Smooth muscle cell (in vitro differentiated cells): ENCODE data around the gene TTBK1. TPM values are rescaled to one million over a fixed set of nuclear protein-coding genes. Genes with fewer than 3 reads are reported as not detected.

Experiments used
- DNase-seq: peaks from one replicate; lab custom pipeline; 2025; ENCODE audit not compliant: unreplicated experiment; lab: John Stamatoyannopoulos, UW
- H2AFZ ChIP-seq: fragments of 200-600 bp; sonication (generic); 2 replicates; pipeline ENCODE4 v1.6.0; 2016; ENCODE audit warnings: antibody characterized with exemption, low read depth, mild to moderate bottlenecking
- H3F3A ChIP-seq: fragments of 200-600 bp; sonication (generic); 2 replicates; pipeline ENCODE4 v1.6.0; 2017; ENCODE audit warnings: antibody characterized with exemption, low read depth
- H3K27ac ChIP-seq: fragments of 200-600 bp; sonication (generic); 2 replicates; pipeline ENCODE4 v1.5.1; 2016; ENCODE audit warnings: low read depth, mild to moderate bottlenecking
- H3K27me3 ChIP-seq: fragments of 200-600 bp; sonication (generic); 2 replicates; pipeline ENCODE4 v1.6.1; 2016; ENCODE audit warnings: low read depth, mild to moderate bottlenecking
- H3K36me3 ChIP-seq: fragments of 200-600 bp; sonication (generic); 2 replicates; pipeline ENCODE4 v1.5.1; 2016; ENCODE audit warnings: low read depth
- H3K4me1 ChIP-seq: fragments of 200-600 bp; sonication (generic); 2 replicates; pipeline ENCODE4 v1.5.1; 2016; ENCODE audit warnings: low read depth
- H3K4me2 ChIP-seq: fragments of 200-600 bp; sonication (generic); 2 replicates; pipeline ENCODE4 v1.6.0; 2016; ENCODE audit warnings: mild to moderate bottlenecking
- H3K4me3 ChIP-seq: fragments of 200-600 bp; sonication (generic); 2 replicates; pipeline ENCODE4 v1.5.1; 2016; ENCODE audit warnings: mild to moderate bottlenecking
- H3K79me2 ChIP-seq: fragments of 200-600 bp; sonication (generic); 2 replicates; pipeline ENCODE4 v1.6.0; 2016; ENCODE audit warnings: low read depth, mild to moderate bottlenecking
- H3K9ac ChIP-seq: fragments of 200-600 bp; sonication (generic); 2 replicates; pipeline ENCODE4 v1.6.0; 2016; ENCODE audit warnings: low read depth
- H3K9me3 ChIP-seq: fragments of 200-600 bp; sonication (generic); replicated peaks from 2 replicates; pipeline ENCODE4 v1.5.1; 2016; ENCODE audit warnings: low read depth
- H4K20me1 ChIP-seq: fragments of 200-600 bp; sonication (generic); 2 replicates; pipeline ENCODE4 v1.6.0; 2016; ENCODE audit warnings: low read depth
- CTCF ChIP-seq: fragments of 200-600 bp; sonication (generic); IDR thresholded peaks from 2 replicates; pipeline ENCODE4 v1.5.1; 2017; ENCODE audit warnings: borderline replicate concordance, mild to moderate bottlenecking, antibody characterized with exemption; ENCODE audit not compliant: insufficient read depth, poor library complexity, severe bottlenecking
- WGBS: methylation state at CpG from one replicate; pipeline ENCODE4 v1.1.7; 2016; ENCODE audit warnings: low lambda C conversion rate; 5-methylcytosine and 5-hydroxymethylcytosine counted together
- polyA plus RNA-seq: library from polyadenylated mRNA; unstranded; fragments of >200 nt; fragmentation: Nextera tagmentation; extraction: Ambion mirVana; gene quantifications from 2 replicates; pipeline ENCODE4 v1.2.1, GENCODE V29; 2016
- total RNA-seq: library from RNA; depleted of rRNA; stranded (reverse); fragments of >200 nt; gene quantifications from 2 replicates; pipeline ENCODE4 v1.2.3, GENCODE V29; 2014

TTBK1 gene
- total and polyA plus RNA-seq, 2 experiments from 2014 or later = not detected

GRCh38 chr6:43219119-43219518 lies 24.2 kb upstream of the TTBK1 start:
- Histone ChIP-seq H3F3A (no peaks in the 10 kb centered on the region), H3K4me1 (no peaks in the 10 kb centered on the region), H3K4me3 (no peak overlapping the region), H3K4me2 (no peak overlapping the region), H3K9me3 (no peaks in the 10 kb centered on the region), H2AFZ (no peak overlapping the region), H3K27ac (no peak overlapping the region), H4K20me1 (no peaks in the 10 kb centered on the region), H3K27me3 (no peaks in the 10 kb centered on the region), H3K79me2 (no peaks in the 10 kb centered on the region), H3K9ac (no peak overlapping the region), H3K36me3 (no peaks in the 10 kb centered on the region)
- DNase-seq = no peak
- TF ChIP-seq CTCF = no peak
- WGBS = 94% methylated on average over 3 of the region's 3 CpGs

GRCh38 chr6:43219814-43220213 lies 23.5 kb upstream of the TTBK1 start:
- no peaks in the 10 kb centered on the region for H3K79me2 ChIP-seq
- H3F3A ChIP-seq = no peaks in the 10 kb centered on the region
- H3K9ac ChIP-seq = no peak overlapping the region
- WGBS = 89% methylated on average over 7 of the region's 7 CpGs
- DNase-seq = no peak
- no peak overlapping the region for H3K4me2 ChIP-seq
- H4K20me1 ChIP-seq = no peaks in the 10 kb centered on the region
- no peak overlapping the region for H2AFZ ChIP-seq
- H3K27me3 ChIP-seq = no peaks in the 10 kb centered on the region
- no peaks in the 10 kb centered on the region for H3K4me1 ChIP-seq
- H3K4me3 ChIP-seq = no peak overlapping the region
- no peak for TF ChIP-seq CTCF
- H3K36me3 ChIP-seq = no peaks in the 10 kb centered on the region
- no peak overlapping the region for H3K27ac ChIP-seq
- H3K9me3 ChIP-seq = no peaks in the 10 kb centered on the region

- TF ChIP-seq CTCF = no peak
- no peak overlapping the region for H2AFZ ChIP-seq
- H3K4me3 ChIP-seq = no peak overlapping the region
- no peaks in the 10 kb centered on the region for H3K36me3 ChIP-seq
- DNase-seq = no peak
- H3K4me1 ChIP-seq = no peaks in the 10 kb centered on the region
- WGBS = 93% methylated on average over 16 of the region's 16 CpGs
- H3K9ac ChIP-seq = no peak overlapping the region
- no peaks in the 10 kb centered on the region for H3K79me2 ChIP-seq
- H3K27me3 ChIP-seq = no peaks in the 10 kb centered on the region
- H3K9me3 ChIP-seq = no peaks in the 10 kb centered on the region
- no peak overlapping the region for H3K27ac ChIP-seq
- no peaks in the 10 kb centered on the region for H4K20me1 ChIP-seq
- H3K4me2 ChIP-seq = no peak overlapping the region
- no peaks in the 10 kb centered on the region for H3F3A ChIP-seq
Measured at GRCh38 chr6:43220439-43220951, 22.8 kb upstream of the TTBK1 start.
